ENCODE measurements around the gene POLE.

GRCh38 chr12:132577191-132577920 is 109.8 kb downstream of the POLE start:
- TF ChIP-seq CTCF (conservative IDR thresholded peaks at IDR 0.05; ENCODE audit: low read length) (no peak), EZH2phosphoT487 (IDR thresholded peaks at IDR 0.05; ENCODE audit: borderline replicate concordance) (no peak)
